Measurements from ENCODE around the gene CDK11B. TPM values are rescaled to one million over a fixed set of nuclear protein-coding genes. Genes with fewer than 3 reads are reported as not detected.

The CDK11B gene
- total and polyA plus RNA-seq, 2 of the 8 experiments (the other 6 are each of a cell fraction or from before 2014, with no cell fraction given): 11.1 to 31.9 TPM

DNA sequence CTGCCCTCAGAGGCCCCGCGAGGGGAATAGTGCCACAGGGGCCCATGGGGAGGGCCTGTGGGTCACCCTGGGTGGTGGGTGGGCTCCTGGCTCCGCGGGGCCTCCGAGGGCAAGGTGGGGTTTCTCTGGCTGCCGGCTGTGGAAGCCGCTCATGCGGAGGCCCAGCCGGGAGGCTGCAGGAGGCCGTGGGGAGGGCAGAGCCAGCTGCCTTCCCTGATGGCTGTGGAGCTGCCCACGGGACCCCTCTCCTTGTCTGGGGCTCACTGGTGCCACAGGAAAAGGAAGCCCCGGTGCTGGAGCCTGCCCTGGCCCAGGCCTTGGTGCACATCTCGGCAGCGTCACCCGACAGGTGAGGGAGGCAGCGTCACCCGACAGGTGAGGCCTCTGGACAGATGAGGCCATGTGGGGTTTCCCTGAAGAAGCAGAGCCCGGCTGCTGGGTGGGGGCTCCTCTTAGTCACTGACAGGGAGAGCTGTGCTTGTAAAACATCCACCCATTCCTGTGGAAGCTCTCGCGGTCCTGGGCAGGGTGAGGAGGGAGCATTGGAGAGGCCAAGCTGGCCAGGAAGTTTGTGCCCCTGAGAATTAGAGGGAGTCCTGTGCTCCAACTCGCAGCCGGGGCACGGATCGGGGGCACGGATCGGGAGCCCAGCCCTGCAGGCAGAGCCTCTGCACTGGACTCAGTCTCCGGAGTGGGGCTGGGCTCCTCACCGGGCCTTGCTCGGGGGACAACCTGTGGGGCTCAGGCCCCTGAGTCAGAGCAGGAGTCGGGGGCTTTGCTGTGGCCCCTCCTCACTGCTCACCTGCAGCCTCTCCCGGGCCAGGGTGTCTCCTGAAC lies 37.4 kb downstream of the CDK11B start (continued):
- TF ChIP-seq, protein P1, sequence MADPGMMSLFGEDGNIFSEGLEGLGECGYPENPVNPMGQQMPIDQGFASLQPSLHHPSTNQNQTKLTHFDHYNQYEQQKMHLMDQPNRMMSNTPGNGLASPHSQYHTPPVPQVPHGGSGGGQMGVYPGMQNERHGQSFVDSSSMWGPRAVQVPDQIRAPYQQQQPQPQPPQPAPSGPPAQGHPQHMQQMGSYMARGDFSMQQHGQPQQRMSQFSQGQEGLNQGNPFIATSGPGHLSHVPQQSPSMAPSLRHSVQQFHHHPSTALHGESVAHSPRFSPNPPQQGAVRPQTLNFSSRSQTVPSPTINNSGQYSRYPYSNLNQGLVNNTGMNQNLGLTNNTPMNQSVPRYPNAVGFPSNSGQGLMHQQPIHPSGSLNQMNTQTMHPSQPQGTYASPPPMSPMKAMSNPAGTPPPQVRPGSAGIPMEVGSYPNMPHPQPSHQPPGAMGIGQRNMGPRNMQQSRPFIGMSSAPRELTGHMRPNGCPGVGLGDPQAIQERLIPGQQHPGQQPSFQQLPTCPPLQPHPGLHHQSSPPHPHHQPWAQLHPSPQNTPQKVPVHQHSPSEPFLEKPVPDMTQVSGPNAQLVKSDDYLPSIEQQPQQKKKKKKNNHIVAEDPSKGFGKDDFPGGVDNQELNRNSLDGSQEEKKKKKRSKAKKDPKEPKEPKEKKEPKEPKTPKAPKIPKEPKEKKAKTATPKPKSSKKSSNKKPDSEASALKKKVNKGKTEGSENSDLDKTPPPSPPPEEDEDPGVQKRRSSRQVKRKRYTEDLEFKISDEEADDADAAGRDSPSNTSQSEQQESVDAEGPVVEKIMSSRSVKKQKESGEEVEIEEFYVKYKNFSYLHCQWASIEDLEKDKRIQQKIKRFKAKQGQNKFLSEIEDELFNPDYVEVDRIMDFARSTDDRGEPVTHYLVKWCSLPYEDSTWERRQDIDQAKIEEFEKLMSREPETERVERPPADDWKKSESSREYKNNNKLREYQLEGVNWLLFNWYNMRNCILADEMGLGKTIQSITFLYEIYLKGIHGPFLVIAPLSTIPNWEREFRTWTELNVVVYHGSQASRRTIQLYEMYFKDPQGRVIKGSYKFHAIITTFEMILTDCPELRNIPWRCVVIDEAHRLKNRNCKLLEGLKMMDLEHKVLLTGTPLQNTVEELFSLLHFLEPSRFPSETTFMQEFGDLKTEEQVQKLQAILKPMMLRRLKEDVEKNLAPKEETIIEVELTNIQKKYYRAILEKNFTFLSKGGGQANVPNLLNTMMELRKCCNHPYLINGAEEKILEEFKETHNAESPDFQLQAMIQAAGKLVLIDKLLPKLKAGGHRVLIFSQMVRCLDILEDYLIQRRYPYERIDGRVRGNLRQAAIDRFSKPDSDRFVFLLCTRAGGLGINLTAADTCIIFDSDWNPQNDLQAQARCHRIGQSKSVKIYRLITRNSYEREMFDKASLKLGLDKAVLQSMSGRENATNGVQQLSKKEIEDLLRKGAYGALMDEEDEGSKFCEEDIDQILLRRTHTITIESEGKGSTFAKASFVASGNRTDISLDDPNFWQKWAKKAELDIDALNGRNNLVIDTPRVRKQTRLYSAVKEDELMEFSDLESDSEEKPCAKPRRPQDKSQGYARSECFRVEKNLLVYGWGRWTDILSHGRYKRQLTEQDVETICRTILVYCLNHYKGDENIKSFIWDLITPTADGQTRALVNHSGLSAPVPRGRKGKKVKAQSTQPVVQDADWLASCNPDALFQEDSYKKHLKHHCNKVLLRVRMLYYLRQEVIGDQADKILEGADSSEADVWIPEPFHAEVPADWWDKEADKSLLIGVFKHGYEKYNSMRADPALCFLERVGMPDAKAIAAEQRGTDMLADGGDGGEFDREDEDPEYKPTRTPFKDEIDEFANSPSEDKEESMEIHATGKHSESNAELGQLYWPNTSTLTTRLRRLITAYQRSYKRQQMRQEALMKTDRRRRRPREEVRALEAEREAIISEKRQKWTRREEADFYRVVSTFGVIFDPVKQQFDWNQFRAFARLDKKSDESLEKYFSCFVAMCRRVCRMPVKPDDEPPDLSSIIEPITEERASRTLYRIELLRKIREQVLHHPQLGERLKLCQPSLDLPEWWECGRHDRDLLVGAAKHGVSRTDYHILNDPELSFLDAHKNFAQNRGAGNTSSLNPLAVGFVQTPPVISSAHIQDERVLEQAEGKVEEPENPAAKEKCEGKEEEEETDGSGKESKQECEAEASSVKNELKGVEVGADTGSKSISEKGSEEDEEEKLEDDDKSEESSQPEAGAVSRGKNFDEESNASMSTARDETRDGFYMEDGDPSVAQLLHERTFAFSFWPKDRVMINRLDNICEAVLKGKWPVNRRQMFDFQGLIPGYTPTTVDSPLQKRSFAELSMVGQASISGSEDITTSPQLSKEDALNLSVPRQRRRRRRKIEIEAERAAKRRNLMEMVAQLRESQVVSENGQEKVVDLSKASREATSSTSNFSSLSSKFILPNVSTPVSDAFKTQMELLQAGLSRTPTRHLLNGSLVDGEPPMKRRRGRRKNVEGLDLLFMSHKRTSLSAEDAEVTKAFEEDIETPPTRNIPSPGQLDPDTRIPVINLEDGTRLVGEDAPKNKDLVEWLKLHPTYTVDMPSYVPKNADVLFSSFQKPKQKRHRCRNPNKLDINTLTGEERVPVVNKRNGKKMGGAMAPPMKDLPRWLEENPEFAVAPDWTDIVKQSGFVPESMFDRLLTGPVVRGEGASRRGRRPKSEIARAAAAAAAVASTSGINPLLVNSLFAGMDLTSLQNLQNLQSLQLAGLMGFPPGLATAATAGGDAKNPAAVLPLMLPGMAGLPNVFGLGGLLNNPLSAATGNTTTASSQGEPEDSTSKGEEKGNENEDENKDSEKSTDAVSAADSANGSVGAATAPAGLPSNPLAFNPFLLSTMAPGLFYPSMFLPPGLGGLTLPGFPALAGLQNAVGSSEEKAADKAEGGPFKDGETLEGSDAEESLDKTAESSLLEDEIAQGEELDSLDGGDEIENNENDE (IDR thresholded peaks at IDR 0.05; ENCODE audit: insufficient replicate concordance, low read length): no peak
- TF ChIP-seq GTF2F1 (IDR thresholded peaks at IDR 0.05; ENCODE audit: borderline replicate concordance, low read depth, low read length) (no peak), CEBPB (IDR thresholded peaks at IDR 0.05; ENCODE audit: low read depth, low read length) (no peak), EP300 (IDR thresholded peaks at IDR 0.05; ENCODE audit: borderline replicate concordance in 1 of 2, low read depth in 2 of 2, low read length in 2 of 2) (no peak), EZH2 (IDR thresholded peaks at IDR 0.05; ENCODE audit: low read depth, low read length, severe bottlenecking) (no peak)
- TF ChIP-seq, protein P2, sequence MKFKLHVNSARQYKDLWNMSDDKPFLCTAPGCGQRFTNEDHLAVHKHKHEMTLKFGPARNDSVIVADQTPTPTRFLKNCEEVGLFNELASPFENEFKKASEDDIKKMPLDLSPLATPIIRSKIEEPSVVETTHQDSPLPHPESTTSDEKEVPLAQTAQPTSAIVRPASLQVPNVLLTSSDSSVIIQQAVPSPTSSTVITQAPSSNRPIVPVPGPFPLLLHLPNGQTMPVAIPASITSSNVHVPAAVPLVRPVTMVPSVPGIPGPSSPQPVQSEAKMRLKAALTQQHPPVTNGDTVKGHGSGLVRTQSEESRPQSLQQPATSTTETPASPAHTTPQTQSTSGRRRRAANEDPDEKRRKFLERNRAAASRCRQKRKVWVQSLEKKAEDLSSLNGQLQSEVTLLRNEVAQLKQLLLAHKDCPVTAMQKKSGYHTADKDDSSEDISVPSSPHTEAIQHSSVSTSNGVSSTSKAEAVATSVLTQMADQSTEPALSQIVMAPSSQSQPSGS (IDR thresholded peaks at IDR 0.05; ENCODE audit: low read length): no peak
